Measurements from ENCODE around the gene BMP2K. TPM values are rescaled to one million over a fixed set of nuclear protein-coding genes. Genes with fewer than 3 reads are reported as not detected.

BMP2K gene
- total RNA-seq, 6 donors from 2014 or later: 34.2 to 50.3 (median 42.1) TPM

GRCh38 chr4:78938868-78939666 is 162.9 kb downstream of the BMP2K start, which contains the start of gene PAQR3:
Gene PAQR3, minus strand, starts transcription at chr4:78939438. Its CDS starts 214 bp downstream, at chr4:78939224.
- peak; percentile 95 to 99 for ATAC-seq (ENCODE audit: low FRiP score in 2 of 2)
- Histone ChIP-seq H3K27ac (peak within 1 kb of the TSS; percentile 50 to 82 (median 68)), H3K4me3 (peak within 1 kb of the TSS; percentile 69 to 85 (median 82)), H3K27me3 (no peaks in the 10 kb centered on the region), H3K9me3 (no peaks in the 10 kb centered on the region), H3K4me1 (peaks cover 5 to 21% (median 12%) of the 10 kb centered on the region in 4 donors), H3K36me3 (no peaks in the 10 kb centered on the region)
- peak; percentile 87 to 99 for DNase-seq
- TF ChIP-seq CTCF (IDR thresholded peaks at IDR 0.05) (peak in 3 of 6 experiments; percentile 6 to 43 (median 17)), POLR2A (IDR thresholded peaks at IDR 0.05) (peak in 3 of 4 donors; percentile 70 to 90 (median 84)), EP300 (IDR thresholded peaks at IDR 0.05) (no peak), POLR2AphosphoS5 (IDR thresholded peaks at IDR 0.05) (peak in 1 of 2 donors; percentile 50)
- WGBS, 2 donors: 1% methylated on average over 30 to 45 of the region's 77 CpGs

- DNase-seq (no peak), ATAC-seq (ENCODE audit: low FRiP score in 2 of 2) (no peak)
- no peaks in the 10 kb centered on the region for H3K27me3 ChIP-seq
- H3K27ac ChIP-seq: peak overlapping the region in 3 of 4 donors; percentile 64 to 82 (median 71)
- WGBS, 2 donors: 1 to 2% methylated on average over 9 of the region's 9 CpGs
- no peak for TF ChIP-seq EP300 (IDR thresholded peaks at IDR 0.05)
- TF ChIP-seq CTCF (IDR thresholded peaks at IDR 0.05): no peak
- no peak for TF ChIP-seq POLR2A (IDR thresholded peaks at IDR 0.05)
- TF ChIP-seq POLR2AphosphoS5 (IDR thresholded peaks at IDR 0.05): no peak
- H3K4me1 ChIP-seq: peaks cover 5 to 21% (median 12%) of the 10 kb centered on the region in 4 donors
- H3K4me3 ChIP-seq: peak overlapping the region; percentile 52 to 85 (median 77)
- H3K9me3 ChIP-seq: no peaks in the 10 kb centered on the region
- H3K36me3 ChIP-seq: no peaks in the 10 kb centered on the region
These were observed 163.5 kb downstream of the BMP2K start for GRCh38 chr4:78939667-78940008.

- TF ChIP-seq CTCF (IDR thresholded peaks at IDR 0.05): no peak
- H3K4me1 ChIP-seq: peaks cover 5 to 21% (median 12%) of the 10 kb centered on the region in 4 donors
- no peaks in the 10 kb centered on the region for H3K27me3 ChIP-seq
- H3K9me3 ChIP-seq: no peaks in the 10 kb centered on the region
- H3K4me3 ChIP-seq: no peak overlapping the region
- 93 to 97% methylated on average over 5 of the region's 5 CpGs for WGBS, 2 donors
- no peak overlapping the region for H3K27ac ChIP-seq
- DNase-seq: no peak
- ATAC-seq (ENCODE audit: low FRiP score in 2 of 2): no peak
- H3K36me3 ChIP-seq: no peaks in the 10 kb centered on the region
These were observed 164.6 kb downstream of the BMP2K start for GRCh38 chr4:78940752-78941151.

GRCh38 chr4:78944381-78944780 is 168.2 kb downstream of the BMP2K start:
- no peak overlapping the region for H3K27ac ChIP-seq
- ATAC-seq (ENCODE audit: low FRiP score in 2 of 2): no peak

More at GRCh38 chr4:78944381-78944780, 168.2 kb downstream of the BMP2K start:
- H3K4me1 ChIP-seq: peaks cover 0 to 6% (median 4%) of the 10 kb centered on the region in 4 donors
- no peak for DNase-seq
- TF ChIP-seq POLR2A (IDR thresholded peaks at IDR 0.05) (no peak), POLR2AphosphoS5 (IDR thresholded peaks at IDR 0.05) (no peak), CTCF (IDR thresholded peaks at IDR 0.05) (no peak), EP300 (IDR thresholded peaks at IDR 0.05) (no peak)
- no peak overlapping the region for H3K4me3 ChIP-seq
- no peaks in the 10 kb centered on the region for H3K9me3 ChIP-seq
- 65 to 68% methylated on average over 1 of the region's 1 CpG for WGBS, 2 donors
- H3K36me3 ChIP-seq: no peaks in the 10 kb centered on the region
- no peaks in the 10 kb centered on the region for H3K27me3 ChIP-seq
